HL-60 (cell line): ENCODE measurements around the gene PCDHA5.

Source experiments
- CTCF ChIP-seq: IDR thresholded peaks from one replicate; pipeline ENCODE4 v1.5.1; 2011; ENCODE audit warnings: low read length, control low read depth, inconsistent platforms; ENCODE audit not compliant: insufficient read depth
- GABPA ChIP-seq: IDR thresholded peaks from 2 replicates; pipeline ENCODE4 v1.6.1; 2012; ENCODE audit warnings: low read depth
- POLR2AphosphoS5 ChIP-seq: IDR thresholded peaks from 2 replicates; pipeline ENCODE4 v1.6.1; 2012; ENCODE audit warnings: low read depth

GRCh38 chr5:140855772-140856674 is 34.6 kb downstream of the PCDHA5 start, which contains the start of gene PCDHA10:
- no peak for TF ChIP-seq POLR2AphosphoS5
- TF ChIP-seq CTCF, result no peak
- TF ChIP-seq GABPA, result no peak
